ENCODE results near the gene SNX17. TPM values are rescaled to one million over a fixed set of nuclear protein-coding genes. Genes with fewer than 3 reads are reported as not detected.
"Not testable (repeated sequence)": the region's sequence is repeated elsewhere in the genome, so short reads cannot be mapped to it uniquely, and the experiment has no call there.

The SNX17 gene
- total RNA-seq, 6 experiments from 2014 or later = 140 to 160 (median 150) TPM

- H3K27me3 Mint-ChIP-seq (ENCODE audit: insufficient read depth) = no peaks in the 10 kb centered on the region; the same call in 1 of the 2 replicates
- H3K4me1 Mint-ChIP-seq (ENCODE audit: low read depth) = peaks cover 25% of the 10 kb centered on the region
- H3K9me3 Mint-ChIP-seq = no peaks in the 10 kb centered on the region
- no peak for DNase-seq
- TF ChIP-seq CTCF (IDR thresholded peaks at IDR 0.05) = no peak
- H3K4me3 Mint-ChIP-seq = no peak overlapping the region
- no peak overlapping the region for H3K27ac Mint-ChIP-seq
- H3K36me3 Mint-ChIP-seq (ENCODE audit: low read depth) = no peaks in the 10 kb centered on the region; the same call in 1 of the 2 replicates
These were observed 20.2 kb upstream of the SNX17 start for GRCh38 chr2:27350106-27350693.

GRCh38 chr2:27351802-27352598 lies 18.4 kb upstream of the SNX17 start:
- no peak for TF ChIP-seq CTCF (IDR thresholded peaks at IDR 0.05)
- Mint-ChIP-seq H3K27ac (no peak overlapping the region; the same call in 1 of the 2 replicates), H3K4me3 (no peak overlapping the region), H3K9me3 (no peaks in the 10 kb centered on the region), H3K4me1 (ENCODE audit: low read depth) (peaks cover 34% of the 10 kb centered on the region), H3K36me3 (ENCODE audit: low read depth) (peaks cover 2% of the 10 kb centered on the region), H3K27me3 (ENCODE audit: insufficient read depth) (peaks cover 3% of the 10 kb centered on the region)
- DNase-seq = no peak

- H3K27me3 Mint-ChIP-seq (ENCODE audit: insufficient read depth); H3K4me3 Mint-ChIP-seq; H3K27ac Mint-ChIP-seq; DNase-seq; H3K9me3 Mint-ChIP-seq; H3K36me3 Mint-ChIP-seq (ENCODE audit: low read depth): not testable (repeated sequence)
- H3K4me1 Mint-ChIP-seq (ENCODE audit: low read depth) = peaks cover 44% of the 10 kb centered on the region
These were observed 17.0 kb upstream of the SNX17 start for GRCh38 chr2:27353386-27353761.

- DNase-seq = peak; percentile 52
- Mint-ChIP-seq H3K4me3 (peak overlapping the region; percentile 70), H3K36me3 (ENCODE audit: low read depth) (peaks cover 12% of the 10 kb centered on the region), H3K27me3 (ENCODE audit: insufficient read depth) (peaks cover 4% of the 10 kb centered on the region), H3K4me1 (ENCODE audit: low read depth) (peaks cover 49% of the 10 kb centered on the region), H3K27ac (peak overlapping the region; percentile 79), H3K9me3 (no peaks in the 10 kb centered on the region)
- no peak for TF ChIP-seq CTCF (IDR thresholded peaks at IDR 0.05)
These were observed 16.4 kb upstream of the SNX17 start for GRCh38 chr2:27353762-27354596.

- H3K4me3 Mint-ChIP-seq = peak overlapping the region; percentile 70
- peak overlapping the region; percentile 79 for H3K27ac Mint-ChIP-seq
- peaks cover 12% of the 10 kb centered on the region for H3K36me3 Mint-ChIP-seq (ENCODE audit: low read depth)
- peaks cover 4% of the 10 kb centered on the region for H3K27me3 Mint-ChIP-seq (ENCODE audit: insufficient read depth)
- peaks cover 49% of the 10 kb centered on the region for H3K4me1 Mint-ChIP-seq (ENCODE audit: low read depth)
- no peak for DNase-seq
- H3K9me3 Mint-ChIP-seq = no peaks in the 10 kb centered on the region
- no peak for TF ChIP-seq CTCF (IDR thresholded peaks at IDR 0.05)
These were observed 15.9 kb upstream of the SNX17 start for GRCh38 chr2:27354597-27354927.

GRCh38 chr2:27356056-27356381 lies 14.4 kb upstream of the SNX17 start:
- Mint-ChIP-seq H3K4me3 (peak overlapping the region; percentile 99), H3K27me3 (ENCODE audit: insufficient read depth) (peaks cover 4% of the 10 kb centered on the region), H3K9me3 (no peaks in the 10 kb centered on the region), H3K36me3 (ENCODE audit: low read depth) (peaks cover 12% of the 10 kb centered on the region), H3K27ac (peak overlapping the region; percentile 99), H3K4me1 (ENCODE audit: low read depth) (peaks cover 49% of the 10 kb centered on the region)
- DNase-seq = peak; percentile 57
- TF ChIP-seq CTCF (IDR thresholded peaks at IDR 0.05) = no peak

Data from HFFc6 (cell line).